NCI-H1048 (cell line): ENCODE results near the gene PSG7.
"Not testable (repeated sequence)": the region's sequence is repeated elsewhere in the genome, so short reads cannot be mapped to it uniquely, and the experiment has no call there.

ENCODE experiments used
- DNase-seq: peaks from one replicate; lab custom pipeline; 2025; lab: John Stamatoyannopoulos, UW

The PSG7 gene

GRCh38 chr19:42913516-42913915 is 23.5 kb downstream of the PSG7 start:
- DNase-seq, result not testable (repeated sequence)

GRCh38 chr19:42912941-42913340 is 24.1 kb downstream of the PSG7 start:
- DNase-seq, result not testable (repeated sequence)

GRCh38 chr19:42911731-42912130 is 25.3 kb downstream of the PSG7 start:
- DNase-seq, result not testable (repeated sequence)

GRCh38 chr19:42906162-42906561 is 30.8 kb downstream of the PSG7 start:
- not testable (repeated sequence) for DNase-seq

GRCh38 chr19:42900561-42900960 is 36.4 kb downstream of the PSG7 start:
- not testable (repeated sequence) for DNase-seq

GRCh38 chr19:42899674-42900073 is 37.3 kb downstream of the PSG7 start:
- not testable (repeated sequence) for DNase-seq

- not testable (repeated sequence) for DNase-seq
Observed at GRCh38 chr19:42899110-42899509, 37.9 kb downstream of the PSG7 start.

- DNase-seq, result not testable (repeated sequence)
Observed at GRCh38 chr19:42898656-42899055, 38.4 kb downstream of the PSG7 start.

GRCh38 chr19:42897729-42898128 is 39.3 kb downstream of the PSG7 start:
- DNase-seq, result not testable (repeated sequence)

GRCh38 chr19:42890446-42890845 is 46.6 kb downstream of the PSG7 start:
- DNase-seq, result not testable (repeated sequence)

- DNase-seq, result not testable (repeated sequence)
Observed at GRCh38 chr19:42887876-42888445, 49.0 kb downstream of the PSG7 start.

GRCh38 chr19:42882730-42883129 is 54.3 kb downstream of the PSG7 start:
- DNase-seq, result not testable (repeated sequence)

- not testable (repeated sequence) for DNase-seq
Observed at GRCh38 chr19:42882010-42882409, 55.0 kb downstream of the PSG7 start.

- not testable (repeated sequence) for DNase-seq
Observed at GRCh38 chr19:42881279-42881678, 55.7 kb downstream of the PSG7 start.

- DNase-seq, result not testable (repeated sequence)
Observed at GRCh38 chr19:42880621-42881020, 56.4 kb downstream of the PSG7 start.

GRCh38 chr19:42879613-42880012 is 57.4 kb downstream of the PSG7 start, which contains the start of gene PSG1:
PSG1 (minus strand) TSS chr19:42879713; CDS start chr19:42879581, 132 bp downstream.
- DNase-seq, result no peak

- DNase-seq, result not testable (repeated sequence)
Observed at GRCh38 chr19:42876596-42876995, 60.4 kb downstream of the PSG7 start.

GRCh38 chr19:42875881-42876280 is 61.1 kb downstream of the PSG7 start:
- not testable (repeated sequence) for DNase-seq

- not testable (repeated sequence) for DNase-seq
Observed at GRCh38 chr19:42874901-42875813, 61.9 kb downstream of the PSG7 start.

GRCh38 chr19:42874136-42874535 is 62.9 kb downstream of the PSG7 start:
- DNase-seq, result not testable (repeated sequence)
